Cortex of kidney (tissue), 1 donor: ENCODE measurements around the gene KDM3B.
A peak's percentile ranks its signal among the peaks of the same experiment; 100 is the strongest.
"Not testable (repeated sequence)": the region's sequence is repeated elsewhere in the genome, so short reads cannot be mapped to it uniquely, and the experiment has no call there.

ENCODE experiments used
- DNase-seq: peaks from one replicate; lab custom pipeline; 2025; lab: John Stamatoyannopoulos, UW

The KDM3B gene, protein sequence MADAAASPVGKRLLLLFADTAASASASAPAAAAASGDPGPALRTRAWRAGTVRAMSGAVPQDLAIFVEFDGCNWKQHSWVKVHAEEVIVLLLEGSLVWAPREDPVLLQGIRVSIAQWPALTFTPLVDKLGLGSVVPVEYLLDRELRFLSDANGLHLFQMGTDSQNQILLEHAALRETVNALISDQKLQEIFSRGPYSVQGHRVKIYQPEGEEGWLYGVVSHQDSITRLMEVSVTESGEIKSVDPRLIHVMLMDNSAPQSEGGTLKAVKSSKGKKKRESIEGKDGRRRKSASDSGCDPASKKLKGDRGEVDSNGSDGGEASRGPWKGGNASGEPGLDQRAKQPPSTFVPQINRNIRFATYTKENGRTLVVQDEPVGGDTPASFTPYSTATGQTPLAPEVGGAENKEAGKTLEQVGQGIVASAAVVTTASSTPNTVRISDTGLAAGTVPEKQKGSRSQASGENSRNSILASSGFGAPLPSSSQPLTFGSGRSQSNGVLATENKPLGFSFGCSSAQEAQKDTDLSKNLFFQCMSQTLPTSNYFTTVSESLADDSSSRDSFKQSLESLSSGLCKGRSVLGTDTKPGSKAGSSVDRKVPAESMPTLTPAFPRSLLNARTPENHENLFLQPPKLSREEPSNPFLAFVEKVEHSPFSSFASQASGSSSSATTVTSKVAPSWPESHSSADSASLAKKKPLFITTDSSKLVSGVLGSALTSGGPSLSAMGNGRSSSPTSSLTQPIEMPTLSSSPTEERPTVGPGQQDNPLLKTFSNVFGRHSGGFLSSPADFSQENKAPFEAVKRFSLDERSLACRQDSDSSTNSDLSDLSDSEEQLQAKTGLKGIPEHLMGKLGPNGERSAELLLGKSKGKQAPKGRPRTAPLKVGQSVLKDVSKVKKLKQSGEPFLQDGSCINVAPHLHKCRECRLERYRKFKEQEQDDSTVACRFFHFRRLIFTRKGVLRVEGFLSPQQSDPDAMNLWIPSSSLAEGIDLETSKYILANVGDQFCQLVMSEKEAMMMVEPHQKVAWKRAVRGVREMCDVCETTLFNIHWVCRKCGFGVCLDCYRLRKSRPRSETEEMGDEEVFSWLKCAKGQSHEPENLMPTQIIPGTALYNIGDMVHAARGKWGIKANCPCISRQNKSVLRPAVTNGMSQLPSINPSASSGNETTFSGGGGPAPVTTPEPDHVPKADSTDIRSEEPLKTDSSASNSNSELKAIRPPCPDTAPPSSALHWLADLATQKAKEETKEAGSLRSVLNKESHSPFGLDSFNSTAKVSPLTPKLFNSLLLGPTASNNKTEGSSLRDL (N-terminal part only)

DNA sequence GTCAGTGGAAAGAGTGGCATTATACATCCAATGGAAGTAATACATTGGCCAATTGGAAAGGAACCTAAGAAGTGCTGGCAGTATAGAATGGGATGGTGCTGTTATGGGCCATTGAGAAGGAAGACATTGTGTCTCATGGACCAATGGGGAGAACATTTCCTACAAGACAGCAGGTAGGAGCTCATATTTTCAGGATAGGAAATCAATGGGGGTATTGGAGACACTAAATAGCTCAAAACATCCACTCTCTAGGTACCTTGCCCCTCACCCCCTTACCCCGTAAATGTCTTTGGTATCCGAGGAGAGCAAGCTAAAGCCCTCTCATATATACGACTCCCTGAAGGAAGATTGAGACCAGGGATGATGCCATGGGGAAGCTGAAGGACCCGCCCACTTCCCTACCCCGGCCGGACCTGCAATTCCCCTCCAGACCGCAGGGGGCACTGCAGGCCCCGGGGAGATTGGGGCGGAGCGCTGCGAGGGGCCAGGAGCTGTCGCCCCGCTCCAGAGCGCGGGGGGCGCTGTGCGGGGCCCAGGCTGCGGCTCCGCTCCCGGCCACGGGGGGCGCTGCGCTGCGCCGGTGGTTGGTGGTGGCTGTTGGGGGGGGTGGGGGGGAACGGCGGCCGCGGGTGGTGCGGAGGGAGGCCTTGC, at the start of gene KDM3B:
Gene KDM3B, plus strand, starts transcription at position 615 of the 651 bp plus-strand sequence. CDS start 111 bp downstream, outside the sequence.
- no peak for DNase-seq

DNA sequence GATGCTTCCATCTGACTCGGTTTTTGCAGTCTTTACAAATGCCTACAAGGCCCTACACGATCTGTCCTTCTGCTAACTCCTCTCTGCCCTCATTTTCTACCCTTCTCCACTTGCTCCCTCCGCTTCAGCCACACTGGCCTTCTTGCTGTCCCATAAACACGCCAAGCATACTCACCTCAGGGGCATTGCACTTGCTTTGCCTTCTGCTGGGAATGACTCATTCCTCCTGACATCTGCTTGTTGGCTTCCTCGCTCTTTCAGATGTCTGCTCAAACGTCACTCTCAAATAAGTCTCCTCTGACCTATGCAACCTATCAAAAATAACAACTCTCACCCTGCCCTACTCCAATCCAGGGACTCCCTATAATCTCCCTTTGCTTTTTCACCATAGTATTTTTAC, 49.1 kb upstream of the KDM3B start:
- no peak for DNase-seq

DNA sequence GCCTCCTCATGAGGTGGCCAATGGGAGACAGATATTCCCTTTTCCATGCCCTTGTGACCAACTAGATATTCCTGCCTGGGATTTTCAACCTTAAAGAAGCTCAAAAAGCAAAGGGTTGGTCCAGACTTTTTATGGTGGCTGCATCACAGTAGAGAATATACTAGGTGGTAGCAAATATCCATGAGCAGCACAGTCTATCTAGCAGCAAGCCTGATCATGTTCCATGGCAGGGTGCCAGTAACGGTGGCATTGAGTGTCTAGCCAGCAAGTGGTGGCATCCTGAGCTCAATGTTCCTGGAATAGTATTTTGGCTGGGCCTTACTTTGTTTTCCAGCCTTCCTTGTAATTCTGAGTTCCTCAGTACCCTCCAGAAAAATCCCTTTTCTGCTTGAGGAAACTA, 46.7 kb upstream of the KDM3B start:
- no peak for DNase-seq

DNA sequence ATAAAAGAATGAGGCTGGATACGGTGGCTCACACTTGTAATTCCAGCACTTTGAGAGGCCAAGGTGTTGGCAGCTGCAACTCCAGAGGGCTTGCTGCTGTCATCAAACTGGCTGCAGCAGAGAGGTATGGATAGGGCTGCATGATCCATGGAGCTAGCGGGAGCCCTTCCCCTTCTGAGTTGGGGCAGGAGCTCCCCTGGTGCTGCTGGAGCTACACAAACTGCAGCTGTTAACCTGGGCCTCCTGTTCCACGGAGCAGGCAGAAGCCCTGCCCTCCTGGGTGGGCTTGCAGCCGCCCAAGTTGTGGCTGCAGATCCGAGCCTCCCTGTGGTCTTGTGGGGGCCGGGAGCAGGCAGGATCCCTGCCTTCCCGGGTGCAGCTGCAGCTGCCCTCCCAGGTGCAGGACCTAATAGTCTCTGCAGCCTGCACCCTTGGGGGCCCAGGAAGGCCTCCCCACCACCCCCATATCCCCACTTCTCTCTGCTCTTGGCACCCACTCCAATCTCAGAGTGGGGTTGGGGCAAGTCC, 36.7 kb upstream of the KDM3B start:
- DNase-seq = no peak

DNA sequence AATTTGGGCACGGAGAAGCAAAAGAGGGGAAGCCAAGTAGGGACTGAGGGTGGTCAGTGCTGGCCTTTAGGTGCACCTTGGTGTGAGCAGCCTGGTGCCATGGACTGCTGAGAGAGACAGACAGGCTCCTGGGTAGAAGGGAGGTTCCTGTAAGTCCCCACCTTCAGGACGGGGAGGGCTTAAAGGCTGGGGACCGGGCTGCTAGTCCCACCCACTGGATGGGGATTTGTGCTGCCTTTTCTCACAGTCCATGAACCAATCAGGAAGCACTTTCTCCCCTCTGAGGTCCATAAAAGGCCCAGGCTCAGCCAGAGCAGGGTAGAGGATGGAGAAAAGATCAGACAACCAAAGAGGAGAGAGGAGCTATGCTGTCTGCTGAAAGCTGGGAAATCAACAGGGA, 36.1 kb upstream of the KDM3B start:
- DNase-seq = no peak

DNA sequence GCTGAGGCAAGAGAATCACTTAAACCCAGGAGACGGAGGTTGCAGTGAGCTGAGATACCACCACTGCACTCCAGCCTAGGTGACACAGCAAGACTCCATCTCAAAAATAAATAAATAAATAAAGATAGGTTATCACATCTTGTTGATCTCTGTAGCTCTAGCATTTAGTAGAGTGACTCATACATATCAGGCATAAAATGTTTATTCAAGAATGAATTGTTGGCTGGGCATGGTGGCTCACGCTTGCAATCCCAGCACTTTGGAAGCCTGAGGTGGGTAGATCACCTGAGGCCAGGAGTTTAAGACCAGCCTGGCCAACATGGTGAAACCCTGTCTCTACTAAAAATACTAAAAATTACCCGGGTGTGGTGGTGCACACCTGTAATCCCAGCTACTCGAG, 34.3 kb upstream of the KDM3B start:
- not testable (repeated sequence) for DNase-seq

DNA sequence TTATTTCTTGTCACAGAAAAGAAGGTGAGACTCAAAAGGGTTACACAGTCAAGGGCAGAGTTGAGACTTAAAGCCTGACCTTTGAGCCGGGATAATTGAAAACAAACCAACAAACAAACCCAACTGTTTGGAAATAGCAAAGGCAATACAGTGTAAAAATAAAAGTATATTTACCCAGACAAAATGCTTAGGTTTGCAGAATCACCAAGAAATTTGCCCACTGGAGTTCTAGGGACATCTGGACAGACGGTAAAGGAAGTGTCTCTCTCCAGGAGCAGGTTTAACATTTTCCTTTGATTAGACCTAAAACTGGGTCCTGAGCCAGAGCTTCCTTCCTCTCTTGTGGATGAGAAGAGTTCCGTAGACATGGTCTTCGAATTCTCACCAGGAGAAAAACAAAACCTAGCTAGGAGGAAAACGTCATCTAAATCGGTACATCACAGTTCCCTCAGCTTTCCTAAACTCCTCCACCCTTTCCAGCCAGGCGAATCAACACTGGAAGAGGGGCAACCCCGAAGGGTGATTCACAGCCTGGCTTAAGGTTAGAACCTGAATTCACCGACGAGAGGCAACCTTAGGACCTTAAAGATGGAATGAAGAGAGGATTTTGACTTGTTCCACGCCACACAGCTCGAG, 21.6 kb upstream of the KDM3B start:
- no peak for DNase-seq

DNA sequence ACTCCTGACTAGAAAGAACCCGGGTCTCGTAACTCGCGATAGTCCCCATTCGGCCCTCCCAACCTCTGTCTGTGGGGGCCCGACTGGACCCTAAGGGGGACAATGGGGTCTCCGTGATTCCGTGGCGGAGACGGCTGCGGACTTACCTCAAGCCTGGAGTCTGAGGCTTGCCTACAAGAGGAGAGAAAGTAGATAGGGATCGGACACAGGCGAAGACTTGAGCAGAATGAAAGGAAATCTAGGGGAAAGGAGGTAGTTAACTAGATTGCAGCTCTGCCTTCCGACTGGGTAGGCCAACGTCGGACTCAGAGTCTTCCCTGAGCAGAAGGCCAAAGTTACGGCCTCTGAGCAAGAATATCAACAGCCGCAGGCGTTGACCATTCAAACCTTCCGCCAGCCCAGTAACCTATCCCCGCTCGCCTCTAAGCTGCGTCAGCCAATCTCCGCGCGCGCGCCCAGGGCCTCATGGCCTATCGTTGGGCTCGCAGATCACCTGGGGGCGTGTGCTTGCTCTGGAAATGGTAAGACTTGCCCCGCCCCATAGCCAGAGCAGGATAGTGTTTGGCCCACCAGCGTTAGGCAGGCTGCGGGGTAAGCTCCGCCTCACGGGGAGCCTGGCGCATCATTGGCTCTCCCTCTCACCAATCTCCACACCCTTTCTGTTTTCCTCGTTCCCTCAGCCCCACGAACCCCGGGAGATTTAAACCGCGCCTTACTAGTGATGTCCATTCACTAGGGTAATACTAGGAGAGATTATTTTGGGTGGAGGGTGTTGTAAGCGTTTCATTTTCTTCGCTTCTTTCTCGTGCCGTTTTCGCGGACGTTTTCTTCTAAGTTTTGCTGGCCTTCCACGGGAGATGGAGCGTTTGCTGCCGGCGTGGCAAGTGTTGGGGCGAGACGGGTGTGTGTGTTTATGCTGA, 20.8 kb upstream of the KDM3B start, which contains the start of gene CDC25C:
Gene CDC25C, minus strand, starts transcription at position 356 of the 920 bp plus-strand sequence. CDS start 624 bp downstream, outside the sequence.
- peak; percentile 60 for DNase-seq

DNA sequence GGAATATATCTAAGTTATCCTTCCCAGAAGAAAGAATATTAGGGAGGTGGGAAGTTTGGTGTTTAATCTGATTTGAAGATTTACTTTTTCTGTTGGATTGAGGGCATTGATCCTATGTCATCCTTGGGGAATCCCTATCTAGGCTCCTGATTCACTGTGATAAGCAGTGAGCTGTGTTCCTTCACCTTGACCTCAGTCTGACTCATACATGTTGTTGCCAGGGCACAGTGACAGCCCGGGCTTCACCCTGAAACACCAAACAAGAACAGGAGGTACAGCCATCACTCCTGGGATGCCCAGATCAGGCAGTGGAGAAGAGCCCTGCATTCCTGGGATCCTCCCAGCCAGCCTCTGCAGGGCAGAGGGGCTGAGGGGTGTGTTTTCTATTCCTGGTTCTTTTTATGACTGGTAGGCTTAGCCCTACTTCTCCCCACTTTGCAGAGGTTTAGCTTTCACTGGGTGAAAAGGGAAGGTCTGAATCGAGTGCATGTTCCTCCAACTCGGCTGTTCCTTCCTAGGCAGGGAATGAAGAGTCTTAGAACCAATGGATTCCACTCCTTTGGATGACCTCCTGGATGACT, 17.5 kb upstream of the KDM3B start:
- DNase-seq = no peak

DNA sequence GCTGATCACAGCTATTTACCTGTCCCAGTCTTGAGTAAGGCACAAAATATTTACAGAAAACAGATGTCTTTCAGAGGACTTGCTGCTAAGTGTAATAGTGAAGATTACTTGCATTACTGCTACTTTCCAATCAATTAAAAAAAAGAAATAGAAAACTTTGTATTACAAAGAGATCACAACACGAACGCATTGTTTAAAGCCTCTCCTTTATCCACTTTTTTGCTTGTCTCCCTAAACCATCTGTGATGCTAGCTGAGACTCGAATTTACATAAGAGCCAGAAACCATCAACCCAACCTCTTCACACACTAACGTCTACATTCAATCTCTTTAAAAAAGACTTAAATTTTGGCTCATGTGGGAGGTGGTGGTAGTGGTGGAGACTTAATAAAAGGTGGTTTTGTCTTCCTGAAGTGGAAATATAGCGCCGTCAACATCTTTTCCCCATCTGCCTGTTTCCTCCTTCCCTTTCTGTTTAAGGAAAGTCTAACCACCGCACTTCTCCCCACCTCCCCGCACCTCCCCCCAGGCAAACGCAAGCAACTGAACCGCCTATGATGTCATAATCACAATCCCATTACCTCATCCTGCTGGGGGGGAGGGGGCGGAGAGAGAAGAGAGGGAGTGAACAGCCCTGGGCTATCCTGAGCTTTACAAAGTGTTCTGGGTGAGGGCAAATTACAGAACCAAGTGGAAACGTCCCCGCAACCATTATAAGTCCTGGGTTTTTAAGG, 15.4 kb upstream of the KDM3B start:
- DNase-seq = no peak

DNA sequence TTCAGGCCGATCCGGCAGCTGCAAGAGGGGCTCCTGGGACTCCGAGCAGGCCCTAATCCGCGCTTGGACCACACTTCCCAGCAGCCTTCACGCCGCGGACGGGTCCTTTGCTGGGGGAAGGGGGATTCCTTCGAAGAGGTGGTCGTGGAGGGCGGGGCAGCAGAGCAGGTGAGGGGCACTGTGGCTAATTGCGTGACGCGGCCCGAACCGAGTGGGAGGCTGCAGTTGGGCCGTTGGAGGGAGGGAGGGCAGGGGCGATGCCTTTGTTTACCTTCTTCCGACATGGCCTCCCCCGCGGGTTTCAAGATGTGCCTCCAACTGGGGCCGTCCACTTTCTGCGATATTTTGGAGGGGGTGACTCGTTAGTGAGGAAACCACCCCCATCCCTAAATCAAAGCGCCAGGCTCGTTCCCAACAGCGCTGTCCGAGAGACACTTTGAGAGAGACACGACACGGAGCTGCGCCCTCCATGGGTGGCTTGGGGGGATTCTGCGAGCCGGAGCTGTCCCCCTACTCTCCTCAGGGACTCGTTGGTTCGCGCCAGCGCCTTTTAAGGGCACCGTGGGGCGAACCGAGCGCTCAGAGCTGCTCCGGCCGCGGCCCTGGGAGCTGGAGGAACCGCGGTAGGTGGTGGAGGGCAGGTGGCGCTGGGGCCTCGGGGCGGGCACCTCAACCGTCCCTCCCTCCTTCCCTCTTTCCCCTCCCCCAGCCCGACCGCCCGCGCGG, 14.6 kb upstream of the KDM3B start, which contains the start of gene FAM53C:
Gene FAM53C, plus strand, starts transcription at position 582 of the 726 bp plus-strand sequence. CDS start 3,070 bp downstream, outside the sequence.
- peak; percentile 74 for DNase-seq

DNA sequence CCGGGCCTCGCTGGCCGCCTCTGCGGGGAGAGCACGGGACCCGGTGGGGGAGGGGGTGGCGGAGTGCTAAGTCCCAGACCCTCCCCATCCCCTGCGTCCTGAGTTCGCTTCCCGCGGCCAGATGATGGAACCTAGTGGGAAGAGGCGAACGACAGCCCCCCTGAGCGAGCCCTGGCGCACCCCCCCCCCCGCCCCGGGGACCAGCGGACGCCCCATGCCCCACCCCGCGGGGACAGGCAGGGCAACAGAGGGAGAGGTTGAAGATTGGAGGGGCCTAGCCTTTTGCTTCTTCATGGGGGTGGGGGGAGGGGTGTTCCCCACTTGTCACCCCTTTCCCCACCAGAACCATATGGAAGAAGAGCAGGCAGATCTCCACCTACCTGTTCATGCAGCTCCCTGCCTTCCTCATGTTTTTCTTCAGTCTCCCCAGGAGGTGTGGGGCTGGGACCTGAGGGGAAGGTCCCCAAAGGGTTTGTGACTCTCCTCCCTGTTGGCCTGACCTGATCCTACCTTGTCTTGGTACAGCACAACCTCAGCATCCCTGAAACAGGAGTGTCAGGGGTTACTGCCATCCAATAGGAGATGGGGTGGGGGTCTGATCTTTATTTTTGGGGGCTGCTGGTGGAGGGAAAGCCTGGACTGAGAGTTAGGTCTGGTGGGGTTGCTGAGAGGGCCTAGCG, 13.9 kb upstream of the KDM3B start:
- no peak for DNase-seq

DNA sequence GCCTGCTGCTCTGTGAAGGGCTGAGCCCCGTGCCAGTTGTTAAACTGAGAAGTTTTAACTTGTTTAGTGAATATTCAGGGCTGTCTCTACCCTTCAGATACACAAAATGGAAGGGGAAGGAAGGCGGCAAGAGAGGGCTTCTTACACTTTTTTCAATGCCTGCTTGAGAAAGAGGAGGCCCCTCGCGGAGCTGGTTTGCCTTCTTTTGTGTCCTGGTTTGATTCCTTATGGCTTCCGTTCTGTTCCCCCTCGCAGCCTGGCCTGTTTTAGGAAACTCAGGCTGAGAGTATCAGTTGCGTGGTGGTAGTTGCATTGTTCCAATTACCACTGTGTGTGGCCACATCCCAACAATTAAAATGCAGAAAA, 13.4 kb upstream of the KDM3B start:
- DNase-seq = no peak

DNA sequence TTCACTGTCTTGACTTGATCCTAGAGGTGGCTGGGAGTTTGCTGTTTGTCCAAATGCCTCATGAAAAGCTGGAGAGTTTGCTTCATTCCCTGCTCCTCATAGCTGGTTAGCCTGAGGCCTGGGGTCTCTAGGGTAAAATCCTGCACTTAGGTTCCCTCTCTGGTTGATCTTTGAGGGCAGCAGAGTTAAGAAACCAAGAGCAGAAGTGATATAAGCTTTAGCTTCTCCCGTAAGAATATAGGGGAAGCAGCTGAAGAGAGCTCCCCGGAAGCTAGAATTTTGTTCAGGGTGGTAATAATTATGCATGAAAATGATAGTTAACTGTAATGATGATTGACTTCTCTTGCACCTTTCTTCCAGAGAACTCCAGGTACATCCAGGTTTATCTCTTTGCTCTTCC, 13.0 kb upstream of the KDM3B start:
- no peak for DNase-seq

DNA sequence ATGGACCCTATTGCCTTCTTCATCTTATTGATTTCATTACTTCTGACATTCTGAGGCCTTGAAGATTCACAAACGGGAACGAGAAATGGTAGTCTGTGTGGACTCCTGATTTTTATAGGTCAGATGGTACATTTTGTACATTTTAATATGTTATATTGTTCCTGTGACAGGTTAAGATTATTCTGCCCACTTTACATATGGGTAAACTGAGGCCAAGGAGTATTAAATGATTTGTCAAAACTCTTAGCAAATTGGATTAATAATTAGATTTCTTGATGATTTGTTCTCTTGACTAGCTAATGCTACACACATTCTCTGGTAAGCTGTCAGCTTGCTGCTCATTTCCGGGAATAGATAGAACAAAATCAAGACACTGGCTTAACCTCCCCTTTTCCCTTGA, 12.5 kb upstream of the KDM3B start:
- DNase-seq = no peak

DNA sequence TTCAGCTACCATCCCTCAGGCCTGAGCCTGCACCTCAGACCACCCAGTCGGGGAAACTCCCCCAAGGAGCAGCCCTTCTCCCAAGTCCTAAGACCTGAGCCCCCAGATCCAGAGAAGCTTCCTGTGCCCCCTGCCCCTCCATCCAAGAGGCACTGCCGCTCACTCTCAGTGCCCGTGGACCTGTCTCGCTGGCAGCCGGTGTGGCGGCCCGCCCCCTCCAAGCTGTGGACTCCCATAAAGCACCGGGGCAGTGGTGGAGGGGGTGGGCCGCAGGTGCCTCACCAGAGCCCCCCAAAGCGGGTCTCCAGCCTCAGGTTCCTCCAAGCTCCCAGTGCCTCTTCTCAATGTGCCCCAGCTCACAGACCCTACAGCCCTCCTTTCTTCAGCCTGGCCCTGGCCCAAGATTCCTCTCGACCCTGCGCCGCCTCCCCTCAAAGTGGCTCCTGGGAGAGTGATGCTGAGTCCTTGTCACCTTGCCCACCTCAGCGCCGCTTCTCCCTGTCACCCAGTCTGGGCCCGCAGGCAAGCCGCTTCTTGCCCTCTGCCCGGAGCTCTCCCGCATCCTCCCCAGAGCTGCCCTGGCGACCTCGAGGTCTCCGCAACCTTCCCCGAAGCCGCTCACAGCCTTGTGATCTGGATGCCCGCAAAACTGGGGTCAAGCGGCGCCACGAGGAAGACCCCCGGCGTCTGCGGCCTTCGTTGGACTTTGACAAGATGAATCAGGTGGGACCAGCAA, 7.4 kb upstream of the KDM3B start:
- no peak for DNase-seq

DNA sequence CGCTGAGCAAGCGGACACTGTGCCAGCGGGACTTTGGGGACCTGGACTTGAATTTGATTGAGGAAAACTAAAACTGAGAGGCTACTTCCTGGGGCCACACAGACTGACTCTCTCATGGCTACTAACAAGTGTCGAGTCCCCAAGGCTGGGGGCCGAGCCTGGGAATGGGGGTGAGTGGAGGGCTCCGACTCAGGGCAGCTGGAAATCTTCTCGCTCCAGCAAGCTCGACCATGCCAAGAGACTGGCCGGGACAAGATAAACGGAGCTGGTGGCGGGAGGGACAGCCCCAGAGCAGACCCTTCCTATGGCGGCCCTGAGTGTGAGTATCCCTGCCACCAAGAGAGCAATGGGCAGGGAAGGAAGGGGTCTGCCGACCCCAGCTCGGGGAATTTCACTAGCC, 5.6 kb upstream of the KDM3B start:
- no peak for DNase-seq
